Lung (tissue), 12 donors: ENCODE results near the gene AMOTL2. TPM values are rescaled to one million over a fixed set of nuclear protein-coding genes. Genes with fewer than 3 reads are reported as not detected.
A peak's percentile ranks its signal among the peaks of the same experiment; 100 is the strongest.

Experiments
- ATAC-seq: fragments of 200-7000 bp; cut with Tn5 transposase; one replicate; pipeline ENCODE4 v1.9.1; 2020; ENCODE audit warnings: moderate number of reproducible peaks; ENCODE audit not compliant: insufficient read depth, low FRiP score
- DNase-seq, 3 donors: peaks; one replicate each; pipeline ENCODE4 v3.0.0-alpha.2; 2013 to 2017
- H3K27ac ChIP-seq, 2 donors: one replicate each; pipeline ENCODE4 v1.5.1; 2013; ENCODE audit warnings: mild to moderate bottlenecking in 2 of 2, moderate library complexity in 2 of 2, control low read depth in 1 of 2, inconsistent platforms in 1 of 2, low read depth in 1 of 2, low read length in 1 of 2
- H3K27me3 ChIP-seq, 3 donors: one replicate each; pipeline ENCODE4 v1.5.1; 2013; ENCODE audit warnings: low read length in 2 of 3; ENCODE audit not compliant: control insufficient read depth in 3 of 3, insufficient read depth in 3 of 3
- H3K36me3 ChIP-seq, 4 donors: one replicate each; pipeline ENCODE4 v1.5.1; 2013; ENCODE audit warnings: low read length in 4 of 4, mild to moderate bottlenecking in 1 of 4, moderate library complexity in 1 of 4; ENCODE audit not compliant: control insufficient read depth in 4 of 4, insufficient read depth in 4 of 4
- H3K4me1 ChIP-seq, 5 donors: one replicate each; pipeline ENCODE4 v1.5.1; 2013; ENCODE audit warnings: low read length in 5 of 5, mild to moderate bottlenecking in 2 of 5, moderate library complexity in 1 of 5; ENCODE audit not compliant: control insufficient read depth in 5 of 5, insufficient read depth in 5 of 5
- H3K4me3 ChIP-seq: one replicate; pipeline ENCODE4 v1.5.1; 2013; ENCODE audit warnings: mild to moderate bottlenecking, control low read depth, moderate library complexity
- H3K9ac ChIP-seq, 2 donors: one replicate each; pipeline ENCODE4 v1.5.1; 2013; ENCODE audit warnings: low read length in 2 of 2, control low read depth in 1 of 2; ENCODE audit not compliant: insufficient read depth in 1 of 2
- H3K9me3 ChIP-seq, 4 donors: one replicate each; pipeline ENCODE4 v1.5.1; 2013; ENCODE audit warnings: low read length in 3 of 4, mild to moderate bottlenecking in 1 of 4, moderate library complexity in 1 of 4; ENCODE audit not compliant: control insufficient read depth in 4 of 4, insufficient read depth in 3 of 4
- WGBS, 2 donors: extraction: QIAGEN DNeasy Blood & Tissue Kit; methylation state at CpG; one replicate each; pipeline ENCODE4 v1.1.7; 2013; 5-methylcytosine and 5-hydroxymethylcytosine counted together
- polyA plus RNA-seq, 2 donors: library from polyadenylated mRNA; stranded (reverse); fragments of 200-250 nt; gene quantifications; one replicate each; pipeline ENCODE4 v1.2.1, GENCODE V29; 2013
- total RNA-seq, 2 donors: library from RNA; depleted of rRNA in 1 of 2; stranded (reverse); fragments of >200 nt in 1 of 2; gene quantifications; one replicate each; pipeline ENCODE4 v1.2.1, GENCODE V29; 2014 to 2021
- TF ChIP-seq, protein P1 (sequence below): IDR thresholded peaks from 2 replicates; pipeline ENCODE4 v1.5.1; 2012; ENCODE audit warnings: mild to moderate bottlenecking; ENCODE audit errors: control extremely low read depth, extremely low read depth
- donor health status: control.
- donor health status: control.
- donor health status: Bipolar disorder and iron deficiency.
- donor health status: healthy.
- donor health status: DM: yes; HTN: yes; CAD: no.

The AMOTL2 gene
- total and polyA plus RNA-seq, 4 donors: 27.4 to 129 (median 75.9) TPM

DNA sequence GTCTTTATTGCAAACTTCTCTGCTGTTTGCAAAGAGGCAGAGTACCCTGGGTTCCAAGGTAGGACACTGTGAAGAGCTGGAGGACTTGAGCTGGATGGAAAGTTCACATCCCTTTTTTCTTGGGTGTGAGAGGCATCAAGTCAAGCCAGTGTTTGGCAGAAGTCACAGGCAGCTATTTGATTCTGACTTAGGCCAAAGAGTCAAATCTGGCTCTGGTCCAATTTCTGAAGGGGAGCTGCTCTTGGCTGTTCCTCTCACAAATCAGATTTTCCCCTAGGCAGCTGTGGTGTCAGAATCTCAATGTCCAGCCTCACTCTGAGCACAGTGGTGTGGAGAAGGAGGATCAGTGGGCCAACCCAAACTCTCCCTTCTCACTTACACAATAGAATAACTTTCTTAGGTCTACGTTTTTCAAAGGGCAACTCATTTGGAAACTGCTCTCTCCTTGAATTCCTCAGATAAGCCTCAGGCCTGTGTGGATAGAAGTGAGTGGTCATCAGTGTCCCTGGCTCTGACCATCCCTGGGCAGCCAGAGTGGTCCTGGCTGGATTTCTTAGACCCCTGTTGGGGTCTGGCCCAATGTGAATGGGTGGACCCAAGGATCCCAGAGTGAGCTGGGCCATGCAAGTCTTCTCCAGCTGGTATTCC, 18.2 kb upstream of the AMOTL2 start:
- H3K9me3 ChIP-seq: peaks cover 0 to 5% (median 0%) of the 10 kb centered on the region in 4 donors
- peak overlapping the region in 1 of 2 donors; percentile 26 for H3K27ac ChIP-seq
- no peak overlapping the region for H3K9ac ChIP-seq
- no peak for ATAC-seq
- H3K4me3 ChIP-seq: no peak overlapping the region
- WGBS, 2 donors: 35 to 42% methylated on average over 1 of the region's 1 CpG
- DNase-seq: peak; percentile 84 to 97 (median 95)
- TF ChIP-seq, protein P1, sequence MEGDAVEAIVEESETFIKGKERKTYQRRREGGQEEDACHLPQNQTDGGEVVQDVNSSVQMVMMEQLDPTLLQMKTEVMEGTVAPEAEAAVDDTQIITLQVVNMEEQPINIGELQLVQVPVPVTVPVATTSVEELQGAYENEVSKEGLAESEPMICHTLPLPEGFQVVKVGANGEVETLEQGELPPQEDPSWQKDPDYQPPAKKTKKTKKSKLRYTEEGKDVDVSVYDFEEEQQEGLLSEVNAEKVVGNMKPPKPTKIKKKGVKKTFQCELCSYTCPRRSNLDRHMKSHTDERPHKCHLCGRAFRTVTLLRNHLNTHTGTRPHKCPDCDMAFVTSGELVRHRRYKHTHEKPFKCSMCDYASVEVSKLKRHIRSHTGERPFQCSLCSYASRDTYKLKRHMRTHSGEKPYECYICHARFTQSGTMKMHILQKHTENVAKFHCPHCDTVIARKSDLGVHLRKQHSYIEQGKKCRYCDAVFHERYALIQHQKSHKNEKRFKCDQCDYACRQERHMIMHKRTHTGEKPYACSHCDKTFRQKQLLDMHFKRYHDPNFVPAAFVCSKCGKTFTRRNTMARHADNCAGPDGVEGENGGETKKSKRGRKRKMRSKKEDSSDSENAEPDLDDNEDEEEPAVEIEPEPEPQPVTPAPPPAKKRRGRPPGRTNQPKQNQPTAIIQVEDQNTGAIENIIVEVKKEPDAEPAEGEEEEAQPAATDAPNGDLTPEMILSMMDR: no peak
- H3K36me3 ChIP-seq: no peaks in the 10 kb centered on the region
- H3K27me3 ChIP-seq: peaks cover 0 to 12% (median 0%) of the 10 kb centered on the region in 3 donors
- peaks cover 5 to 22% (median 10%) of the 10 kb centered on the region in 5 donors for H3K4me1 ChIP-seq

GRCh38 chr3:134389865-134390264, 15.6 kb upstream of the AMOTL2 start:
- DNase-seq: no peak
- TF ChIP-seq, protein P1: no peak

GRCh38 chr3:134388788-134389485, 14.7 kb upstream of the AMOTL2 start:
- H3K4me1 ChIP-seq: peaks cover 5 to 22% (median 10%) of the 10 kb centered on the region in 5 donors
- peaks cover 0 to 11% (median 0%) of the 10 kb centered on the region in 3 donors for H3K27me3 ChIP-seq
- H3K27ac ChIP-seq: no peak overlapping the region
- WGBS, 2 donors: 57 to 74% methylated on average over 10 of the region's 10 CpGs
- peaks cover 0 to 5% (median 0%) of the 10 kb centered on the region in 4 donors for H3K9me3 ChIP-seq
- H3K9ac ChIP-seq: no peak overlapping the region
- TF ChIP-seq, protein P1: no peak
- DNase-seq: no peak
- no peak overlapping the region for H3K4me3 ChIP-seq
- H3K36me3 ChIP-seq: no peaks in the 10 kb centered on the region
- ATAC-seq: no peak

More at GRCh38 chr3:134389865-134390264, 15.6 kb upstream of the AMOTL2 start:
- peaks cover 5 to 22% (median 10%) of the 10 kb centered on the region in 5 donors for H3K4me1 ChIP-seq
- H3K36me3 ChIP-seq: no peaks in the 10 kb centered on the region
- 96 to 100% methylated on average over 1 of the region's 1 CpG for WGBS, 2 donors
- H3K27ac ChIP-seq: no peak overlapping the region
- peaks cover 0 to 11% (median 0%) of the 10 kb centered on the region in 3 donors for H3K27me3 ChIP-seq
- ATAC-seq: no peak
- no peak overlapping the region for H3K4me3 ChIP-seq
- H3K9me3 ChIP-seq: peaks cover 0 to 5% (median 0%) of the 10 kb centered on the region in 4 donors
- no peak overlapping the region for H3K9ac ChIP-seq
